OCI-LY3 (cell line): ENCODE results near the gene PLA2G4E.

Experiments used
- H2AFZ ChIP-seq: fragments of 200-600, 300-600 bp; shearing (Covaris generic); 2 replicates; pipeline ENCODE4 v1.6.0; 2014; ENCODE audit warnings: antibody characterized with exemption, low read depth, low read length
- H3K27ac ChIP-seq: fragments of 200-600, 300-600 bp; sonication (generic); 2 replicates; pipeline ENCODE4 v1.5.1; 2014; ENCODE audit warnings: mild to moderate bottlenecking, low read length, moderate library complexity, mixed read lengths
- H3K27me3 ChIP-seq: fragments of 200-600, 300-600 bp; sonication (generic); 2 replicates; pipeline ENCODE4 v1.6.1; 2014; ENCODE audit warnings: low read depth, low read length, mixed read lengths
- H3K36me3 ChIP-seq: fragments of 200-600, 300-600 bp; sonication (generic); replicated peaks from 2 replicates; pipeline ENCODE3; 2014; ENCODE audit warnings: low read depth, low read length, mixed read lengths
- H3K4me1 ChIP-seq: fragments of 300-600, 200-600 bp; sonication (generic); 2 replicates; pipeline ENCODE4 v1.6.1; 2014; ENCODE audit warnings: low read length, mixed read lengths
- H3K4me2 ChIP-seq: fragments of 200-600, 300-600 bp; sonication (generic); 2 replicates; pipeline ENCODE4 v1.6.1; 2014; ENCODE audit warnings: low read length, mixed read lengths
- H3K4me3 ChIP-seq: fragments of 300-600, 200-600 bp; sonication (generic); 2 replicates; pipeline ENCODE4 v1.5.1; 2014; ENCODE audit warnings: antibody characterized with exemption, mild to moderate bottlenecking, low read length, moderate library complexity
- H3K79me2 ChIP-seq: fragments of 300-600, 200-600 bp; shearing (Covaris generic); 2 replicates; pipeline ENCODE4 v1.6.1; 2014; ENCODE audit warnings: mild to moderate bottlenecking, low read length, mixed read lengths
- H3K9ac ChIP-seq: fragments of 300-600, 200-600 bp; shearing (Covaris generic); 2 replicates; pipeline ENCODE4 v1.6.0; 2014; ENCODE audit warnings: mild to moderate bottlenecking, low read length, moderate library complexity
- H3K9me3 ChIP-seq: fragments of 200-600, 300-600 bp; shearing (Covaris generic); 2 replicates; pipeline ENCODE4 v1.6.1; 2014; ENCODE audit warnings: low read length, mixed read lengths; ENCODE audit not compliant: insufficient read depth
- H4K20me1 ChIP-seq: fragments of 200-600, 300-600 bp; sonication (generic); 2 replicates; pipeline ENCODE4 v1.6.1; 2016; ENCODE audit warnings: low read length, mixed read lengths; ENCODE audit not compliant: insufficient read depth
- EZH2phosphoT487 ChIP-seq: fragments of 200-600 bp; shearing (Covaris generic); IDR thresholded peaks from 2 replicates; pipeline ENCODE4 v1.6.1; 2018; ENCODE audit warnings: antibody characterized with exemption, mixed run types, low read depth
- TF ChIP-seq, protein P1 (sequence below): fragments of 200-600, 300-600 bp; sonication (generic); IDR thresholded peaks from 2 replicates; pipeline ENCODE4 v1.5.1; 2014; ENCODE audit warnings: antibody characterized with exemption, low read length, low read depth

Gene PLA2G4E

GRCh38 chr15:42018306-42019224, 2.3 kb downstream of the PLA2G4E start:
- TF ChIP-seq, protein P1, sequence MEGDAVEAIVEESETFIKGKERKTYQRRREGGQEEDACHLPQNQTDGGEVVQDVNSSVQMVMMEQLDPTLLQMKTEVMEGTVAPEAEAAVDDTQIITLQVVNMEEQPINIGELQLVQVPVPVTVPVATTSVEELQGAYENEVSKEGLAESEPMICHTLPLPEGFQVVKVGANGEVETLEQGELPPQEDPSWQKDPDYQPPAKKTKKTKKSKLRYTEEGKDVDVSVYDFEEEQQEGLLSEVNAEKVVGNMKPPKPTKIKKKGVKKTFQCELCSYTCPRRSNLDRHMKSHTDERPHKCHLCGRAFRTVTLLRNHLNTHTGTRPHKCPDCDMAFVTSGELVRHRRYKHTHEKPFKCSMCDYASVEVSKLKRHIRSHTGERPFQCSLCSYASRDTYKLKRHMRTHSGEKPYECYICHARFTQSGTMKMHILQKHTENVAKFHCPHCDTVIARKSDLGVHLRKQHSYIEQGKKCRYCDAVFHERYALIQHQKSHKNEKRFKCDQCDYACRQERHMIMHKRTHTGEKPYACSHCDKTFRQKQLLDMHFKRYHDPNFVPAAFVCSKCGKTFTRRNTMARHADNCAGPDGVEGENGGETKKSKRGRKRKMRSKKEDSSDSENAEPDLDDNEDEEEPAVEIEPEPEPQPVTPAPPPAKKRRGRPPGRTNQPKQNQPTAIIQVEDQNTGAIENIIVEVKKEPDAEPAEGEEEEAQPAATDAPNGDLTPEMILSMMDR: no peak
- TF ChIP-seq EZH2phosphoT487: no peak
- H3K4me1 ChIP-seq: no peaks in the 10 kb centered on the region
- H2AFZ ChIP-seq: no peak overlapping the region
- H3K4me2 ChIP-seq: no peak overlapping the region
- H3K9ac ChIP-seq: no peak overlapping the region
- H3K4me3 ChIP-seq: no peak overlapping the region
- H3K9me3 ChIP-seq: no peaks in the 10 kb centered on the region
- no peaks in the 10 kb centered on the region for H4K20me1 ChIP-seq
- no peaks in the 10 kb centered on the region for H3K79me2 ChIP-seq
- H3K27me3 ChIP-seq: no peaks in the 10 kb centered on the region
- H3K36me3 ChIP-seq: no peaks in the 10 kb centered on the region
- no peak overlapping the region for H3K27ac ChIP-seq

- Histone ChIP-seq H3K9me3 (no peaks in the 10 kb centered on the region), H3K4me3 (no peak overlapping the region), H3K36me3 (no peaks in the 10 kb centered on the region), H2AFZ (no peak overlapping the region), H4K20me1 (no peaks in the 10 kb centered on the region), H3K9ac (no peak overlapping the region), H3K4me1 (peaks cover 10% of the 10 kb centered on the region), H3K27ac (no peak overlapping the region), H3K4me2 (no peak overlapping the region), H3K79me2 (no peaks in the 10 kb centered on the region), H3K27me3 (no peaks in the 10 kb centered on the region)
- TF ChIP-seq, protein P1: no peak
- TF ChIP-seq EZH2phosphoT487: no peak
Observed at GRCh38 chr15:42016971-42017370, 3.9 kb downstream of the PLA2G4E start.

DNA sequence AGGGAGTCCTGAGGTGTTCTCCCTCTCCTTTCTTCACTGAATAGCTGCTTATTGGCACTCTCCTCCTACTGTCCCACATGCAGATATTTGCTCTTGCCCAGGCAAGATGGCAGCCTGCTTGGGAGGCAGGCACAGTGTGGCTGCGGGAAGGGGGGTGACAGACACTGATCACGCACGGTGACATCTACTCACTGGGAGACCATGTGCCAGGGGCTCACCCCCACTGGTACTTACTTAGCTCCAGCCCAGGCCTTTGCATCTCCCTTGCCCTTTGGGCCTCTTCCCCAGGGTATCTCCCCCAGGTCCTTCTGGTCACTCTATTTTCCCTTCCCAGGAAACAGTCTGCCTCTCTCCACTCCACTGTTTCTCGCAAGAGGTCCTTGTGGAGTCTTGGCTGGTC, 6.4 kb downstream of the PLA2G4E start:
- Histone ChIP-seq H3K9me3 (no peaks in the 10 kb centered on the region), H3K79me2 (no peaks in the 10 kb centered on the region), H2AFZ (no peak overlapping the region), H3K9ac (no peak overlapping the region), H3K36me3 (no peaks in the 10 kb centered on the region), H3K27me3 (no peaks in the 10 kb centered on the region), H3K4me3 (no peak overlapping the region), H3K4me1 (peaks cover 27% of the 10 kb centered on the region), H3K27ac (no peak overlapping the region), H4K20me1 (no peaks in the 10 kb centered on the region), H3K4me2 (no peak overlapping the region)
- no peak for TF ChIP-seq EZH2phosphoT487
- TF ChIP-seq, protein P1: no peak

DNA sequence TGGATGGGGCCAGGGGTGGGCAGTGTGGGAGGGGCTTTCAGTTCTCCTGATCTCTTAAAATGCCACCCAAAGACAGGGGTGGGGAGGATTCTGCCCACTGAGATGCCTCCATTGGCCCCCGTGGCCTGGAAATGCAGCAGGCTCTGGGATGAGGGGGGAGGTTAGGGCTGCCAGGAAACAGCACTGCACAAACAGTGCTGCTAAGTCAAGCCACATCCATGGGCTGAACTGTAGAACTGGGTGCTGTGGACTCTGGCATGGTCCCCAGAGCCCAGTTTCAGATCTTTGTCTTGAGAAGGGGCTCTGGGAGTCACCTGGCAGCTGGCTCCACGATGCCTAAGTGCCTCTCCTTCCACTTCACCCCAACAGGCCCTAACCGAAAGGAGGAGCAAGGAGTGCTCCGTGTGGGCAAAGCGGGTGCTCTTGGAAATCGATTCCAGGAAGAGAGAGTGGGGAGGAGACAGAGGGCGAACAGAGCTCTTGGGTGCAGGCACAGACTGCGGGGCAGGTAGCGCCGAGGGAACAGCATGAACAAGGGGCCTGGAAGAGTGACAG, 7.8 kb downstream of the PLA2G4E start:
- Histone ChIP-seq H3K9me3 (no peaks in the 10 kb centered on the region), H3K27me3 (no peaks in the 10 kb centered on the region), H3K4me3 (no peak overlapping the region), H3K9ac (no peak overlapping the region), H3K36me3 (no peaks in the 10 kb centered on the region), H3K4me2 (no peak overlapping the region), H3K79me2 (no peaks in the 10 kb centered on the region), H2AFZ (no peak overlapping the region), H4K20me1 (no peaks in the 10 kb centered on the region), H3K4me1 (peaks cover 27% of the 10 kb centered on the region), H3K27ac (no peak overlapping the region)
- TF ChIP-seq EZH2phosphoT487: no peak
- TF ChIP-seq, protein P1: no peak
